ENCODE data around the gene TES.
"Not testable (repeated sequence)": the region's sequence is repeated elsewhere in the genome, so short reads cannot be mapped to it uniquely, and the experiment has no call there.

Gene TES

DNA sequence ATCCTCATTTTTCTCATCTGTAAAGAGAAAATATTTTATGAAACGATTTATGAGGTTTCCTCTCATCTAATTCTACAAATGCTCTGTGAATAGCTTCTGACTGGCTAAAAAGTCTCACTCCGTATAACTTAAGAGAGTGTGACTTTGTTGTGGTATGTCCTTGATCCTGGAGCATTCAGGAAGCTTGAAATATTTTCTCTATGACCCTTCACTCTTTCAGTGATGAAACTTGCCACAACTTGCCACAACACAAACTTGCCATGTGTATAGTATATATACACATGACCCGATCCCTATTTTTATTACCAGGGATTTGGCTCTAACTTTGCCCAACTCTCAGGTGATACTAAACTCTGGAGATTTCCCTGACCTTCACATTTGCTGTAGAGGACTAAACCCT lies 74.1 kb downstream of the TES start:
- DNase-seq (ENCODE audit: low read depth in 2 of 2) = no peak

DNA sequence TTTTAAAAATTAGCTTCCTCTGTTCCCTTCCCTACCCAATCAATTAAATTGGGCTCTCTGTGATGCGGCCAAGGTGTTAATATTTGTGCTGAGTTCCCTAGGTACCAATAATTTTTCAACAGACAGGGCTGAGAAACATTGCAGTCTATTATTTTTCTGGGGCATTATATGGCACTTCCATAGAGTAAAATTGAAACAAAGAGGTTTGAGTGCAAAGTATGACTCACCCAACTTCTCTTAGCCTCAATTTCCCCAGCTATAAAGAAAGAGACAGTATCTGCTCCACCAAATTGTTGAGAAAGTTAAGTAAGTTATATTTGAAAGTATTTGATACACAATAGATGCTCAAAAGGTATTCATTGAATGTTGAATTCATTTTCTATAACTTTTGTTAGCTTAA lies 74.9 kb downstream of the TES start:
- DNase-seq (ENCODE audit: low read depth in 2 of 2) = no peak

DNA sequence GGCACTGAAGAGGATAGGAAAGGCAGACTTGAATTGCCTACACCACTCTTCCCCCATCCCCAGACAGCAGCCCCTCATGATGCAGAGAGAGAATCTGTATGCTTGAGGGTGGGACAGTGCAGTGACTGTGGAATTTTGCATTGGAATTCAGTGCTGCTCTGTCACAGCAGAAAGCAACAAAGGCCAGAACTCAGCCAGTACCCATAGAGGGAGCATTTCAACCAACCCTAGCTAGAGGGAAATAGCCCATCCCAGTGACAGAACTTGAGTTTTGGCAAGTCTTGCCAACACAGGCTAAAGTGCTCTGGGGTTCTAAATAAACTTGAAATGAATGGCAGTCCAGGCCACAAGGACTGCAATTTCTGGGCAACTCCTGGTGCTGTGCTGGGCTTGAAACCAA lies 80.4 kb downstream of the TES start:
- no peak for DNase-seq (ENCODE audit: low read depth in 2 of 2)

DNA sequence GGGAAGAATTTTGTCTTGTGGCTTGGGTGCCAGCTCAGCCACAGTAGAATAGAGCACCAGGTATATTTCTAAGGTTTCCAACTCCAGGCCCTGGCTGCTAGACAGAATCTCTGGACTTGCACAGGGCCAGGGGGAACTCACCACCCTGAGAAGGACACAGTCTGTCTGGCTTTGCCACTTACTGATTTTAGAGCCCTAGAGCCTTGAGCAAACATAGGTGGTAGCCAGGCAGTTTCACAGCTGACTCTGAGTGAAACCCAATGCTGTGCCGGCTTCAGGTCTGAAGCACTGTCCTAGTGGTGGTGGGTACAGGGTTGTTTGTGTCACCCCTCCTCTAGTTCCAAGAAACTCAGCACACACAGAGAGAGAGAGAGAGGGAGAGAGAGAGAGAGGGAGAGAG lies 81.6 kb downstream of the TES start:
- no peak for DNase-seq (ENCODE audit: low read depth in 2 of 2)

DNA sequence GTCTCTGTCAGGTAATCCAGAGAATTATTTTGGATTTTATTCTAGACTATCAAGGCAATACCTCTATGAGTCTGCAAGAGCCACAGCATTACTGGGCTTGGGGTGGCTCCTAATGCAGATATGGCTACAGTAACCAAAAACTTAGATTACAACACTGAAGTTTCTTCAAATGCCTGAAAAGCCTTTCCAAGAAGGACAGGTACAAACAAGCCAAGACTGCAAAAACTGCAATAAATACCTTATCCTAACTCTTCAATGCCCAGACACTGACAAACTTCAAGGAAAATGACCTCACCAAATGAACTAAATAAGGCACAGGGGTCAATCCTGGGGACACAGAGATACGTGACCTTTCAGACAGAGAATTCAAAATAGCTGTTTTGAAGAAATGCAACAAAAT lies 82.0 kb downstream of the TES start:
- DNase-seq (ENCODE audit: low read depth in 2 of 2) = no peak

DNA sequence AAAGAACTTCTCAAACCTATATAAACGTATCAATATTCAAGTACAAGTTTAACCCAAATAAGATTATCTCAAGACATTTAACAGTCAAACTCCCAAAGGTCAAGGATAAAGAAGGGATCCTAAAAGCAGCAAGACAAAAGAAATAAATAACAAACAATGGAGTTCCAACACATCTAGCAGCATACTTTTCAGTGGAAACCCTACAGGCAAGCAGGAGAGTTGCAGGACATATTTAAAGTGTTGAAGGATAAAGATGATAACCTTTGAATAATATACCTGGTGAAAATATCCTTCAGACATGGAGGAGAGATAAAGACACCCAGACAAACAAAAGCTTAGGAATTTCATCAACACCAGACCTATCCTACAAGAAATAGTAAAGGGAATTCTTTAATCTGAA lies 82.8 kb downstream of the TES start:
- no peak for DNase-seq (ENCODE audit: low read depth in 2 of 2)

DNA sequence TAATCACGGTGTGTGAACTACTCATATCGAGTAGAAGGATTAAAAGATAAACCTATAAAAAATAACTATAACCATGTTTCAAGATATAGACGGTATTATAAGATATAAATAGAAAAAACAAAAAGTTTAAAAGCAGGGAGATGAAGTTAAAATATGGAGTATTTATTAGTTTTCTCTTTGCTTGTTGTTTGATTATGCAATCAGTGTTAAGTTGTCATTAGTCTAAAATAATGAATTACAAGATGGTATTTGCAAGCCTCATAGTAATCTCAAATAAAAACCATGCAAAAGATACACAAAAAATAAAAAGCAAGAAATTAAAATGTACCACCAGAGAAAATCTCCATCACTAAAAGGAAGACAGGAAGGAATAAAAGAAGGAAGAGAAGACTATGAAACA lies 83.3 kb downstream of the TES start:
- DNase-seq (ENCODE audit: low read depth in 2 of 2) = no peak

DNA sequence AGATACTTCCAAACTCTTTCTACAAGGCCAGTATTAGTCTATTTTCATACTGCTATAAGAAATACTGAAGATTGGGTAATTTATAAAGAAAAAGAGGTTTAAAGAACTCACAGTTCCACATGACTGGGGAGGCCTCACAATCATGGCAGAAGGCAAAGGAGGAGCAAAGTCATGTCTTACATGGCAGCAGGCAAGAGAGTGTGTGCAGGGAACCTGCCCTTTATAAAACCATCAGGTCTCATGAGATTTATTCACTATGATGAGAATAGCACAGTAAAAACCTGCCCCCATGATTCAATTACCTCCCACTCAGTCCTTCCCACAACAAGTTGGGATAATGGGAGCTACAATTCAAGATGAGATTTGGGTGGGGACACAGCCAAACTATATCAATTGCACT lies 85.6 kb downstream of the TES start:
- not testable (repeated sequence) for DNase-seq (ENCODE audit: low read depth in 2 of 2)

DNA sequence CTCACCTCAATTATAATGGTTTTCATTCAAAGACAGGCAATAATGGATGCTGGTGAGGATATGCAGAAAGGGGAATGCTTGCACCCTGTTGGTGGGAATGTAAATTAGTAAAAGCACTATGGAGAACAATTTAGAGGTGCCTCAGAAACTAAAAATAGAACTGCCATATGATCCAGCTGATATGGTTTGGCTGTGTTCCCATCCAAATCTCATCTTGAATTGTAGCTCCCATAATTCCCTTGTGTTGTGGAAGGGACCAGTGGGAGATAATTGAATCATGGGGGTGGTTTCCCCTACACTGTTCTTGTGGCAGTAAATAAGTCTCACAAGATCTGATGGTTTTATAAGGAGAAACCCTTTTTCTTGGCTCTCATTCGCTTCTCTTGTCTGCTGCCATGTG lies 87.7 kb downstream of the TES start:
- no peak for DNase-seq (ENCODE audit: low read depth in 2 of 2)

DNA sequence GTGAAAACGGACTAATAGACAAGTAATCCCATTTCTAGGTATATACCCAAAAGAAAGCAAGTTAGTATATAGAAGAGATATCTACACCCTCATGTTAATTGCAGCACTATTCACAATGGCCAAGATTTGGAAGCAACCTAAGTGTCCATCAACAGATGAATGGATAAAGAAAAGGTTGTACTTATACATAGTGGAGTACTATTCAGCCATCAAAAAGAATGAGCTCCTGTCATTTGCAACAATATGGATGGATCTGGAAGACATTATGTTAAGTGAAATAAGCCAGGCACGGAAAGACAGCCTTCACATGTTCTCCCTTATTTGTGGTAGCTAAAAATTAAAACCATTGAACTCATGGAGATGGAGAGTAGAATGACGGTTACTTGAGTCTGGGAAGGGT lies 88.2 kb downstream of the TES start:
- no peak for DNase-seq (ENCODE audit: low read depth in 2 of 2)

DNA sequence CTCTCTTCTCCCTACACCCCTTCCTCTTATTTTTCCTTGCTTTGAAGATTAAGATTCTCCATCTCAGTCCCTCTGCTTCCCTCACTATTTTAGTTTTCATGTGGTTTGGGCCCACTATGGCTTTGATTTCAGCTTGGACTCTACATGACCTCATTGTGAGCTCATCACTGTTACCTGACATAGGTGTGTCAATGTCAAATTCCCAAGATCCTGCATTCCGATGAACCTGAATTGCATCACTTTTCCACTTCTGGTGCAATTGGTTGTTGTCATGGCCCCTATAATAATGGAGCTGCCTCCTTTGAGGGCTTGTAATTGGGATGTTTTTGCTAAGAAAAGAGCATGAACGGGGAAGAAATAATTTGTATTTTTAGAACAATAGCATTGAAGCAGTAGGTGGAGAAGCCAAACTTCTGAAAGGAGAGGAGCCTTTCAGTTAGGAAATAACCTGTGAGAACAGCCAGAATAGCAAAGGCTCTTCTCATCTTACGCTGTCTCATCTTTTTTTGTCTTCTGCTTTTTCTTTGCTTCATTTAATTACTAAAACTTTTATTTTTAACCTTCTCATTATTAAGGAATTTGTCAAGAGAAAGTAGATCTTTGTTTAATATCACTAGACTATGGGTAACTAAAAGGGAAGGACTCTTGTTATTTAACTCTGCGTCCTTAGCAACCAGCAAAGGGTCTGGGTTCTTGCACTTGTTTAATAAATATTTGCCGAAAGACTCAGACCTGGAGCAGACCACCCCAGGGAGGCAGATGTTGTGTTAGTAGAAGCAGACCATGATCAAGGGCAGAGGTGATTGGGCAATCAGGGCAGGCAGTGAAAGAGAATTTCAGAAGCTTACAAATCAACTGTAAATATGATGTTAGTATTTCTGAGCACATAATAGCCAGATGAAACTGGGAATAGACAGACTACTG lies 95.4 kb downstream of the TES start:
- DNase-seq (ENCODE audit: low read depth in 2 of 2) = no peak

DNA sequence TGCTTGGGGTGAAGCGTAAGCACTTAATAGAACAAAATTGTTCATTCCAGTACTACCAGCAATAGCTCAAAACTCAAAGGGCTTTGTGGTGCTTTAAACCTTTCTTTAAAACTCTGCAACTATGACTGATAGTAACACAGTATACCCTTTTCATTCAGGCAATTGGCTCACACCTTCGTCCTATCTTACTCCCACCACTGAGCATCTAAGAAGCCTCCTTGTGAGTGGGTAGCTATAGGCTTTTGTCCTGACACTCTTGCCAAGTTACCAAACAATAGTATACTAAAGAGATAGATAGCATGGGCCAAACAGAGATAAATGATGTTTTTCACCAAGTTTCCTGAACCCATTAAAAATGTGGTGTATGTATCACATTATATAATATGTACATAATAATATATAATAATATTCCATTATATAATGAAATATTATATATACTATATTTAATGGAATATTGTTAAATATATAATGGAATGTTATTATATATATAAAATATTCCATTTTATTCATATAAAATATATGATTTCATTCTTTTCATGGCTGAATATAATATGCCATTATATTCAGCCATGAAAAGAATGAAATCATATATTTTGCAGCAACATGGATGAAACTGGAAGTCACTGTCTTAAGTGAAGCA lies 96.2 kb downstream of the TES start:
- no peak for DNase-seq (ENCODE audit: low read depth in 2 of 2)

DNA sequence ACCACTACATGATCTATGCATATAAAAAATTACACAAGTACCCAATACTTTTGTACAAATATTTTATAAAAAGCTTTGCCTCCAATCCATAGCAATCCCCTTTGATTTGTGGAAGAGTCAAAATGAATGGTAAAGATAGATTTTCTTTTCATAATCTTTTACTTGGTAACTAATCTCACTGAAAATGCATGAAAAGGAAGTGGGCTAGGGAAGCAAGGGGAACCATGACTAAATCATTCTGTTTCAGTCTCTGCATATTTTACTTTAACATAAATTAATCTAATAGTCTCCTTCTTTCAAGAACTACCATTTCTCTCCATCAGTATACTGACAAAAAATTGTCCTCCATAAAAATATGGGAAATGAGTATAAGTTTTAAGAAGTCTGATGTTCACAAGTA lies 96.9 kb downstream of the TES start:
- no peak for DNase-seq (ENCODE audit: low read depth in 2 of 2)
